Measurements from ENCODE around the gene FAM177B.
"Not testable (repeated sequence)": the region's sequence is repeated elsewhere in the genome, so short reads cannot be mapped to it uniquely, and the experiment has no call there.

Gene FAM177B

DNA sequence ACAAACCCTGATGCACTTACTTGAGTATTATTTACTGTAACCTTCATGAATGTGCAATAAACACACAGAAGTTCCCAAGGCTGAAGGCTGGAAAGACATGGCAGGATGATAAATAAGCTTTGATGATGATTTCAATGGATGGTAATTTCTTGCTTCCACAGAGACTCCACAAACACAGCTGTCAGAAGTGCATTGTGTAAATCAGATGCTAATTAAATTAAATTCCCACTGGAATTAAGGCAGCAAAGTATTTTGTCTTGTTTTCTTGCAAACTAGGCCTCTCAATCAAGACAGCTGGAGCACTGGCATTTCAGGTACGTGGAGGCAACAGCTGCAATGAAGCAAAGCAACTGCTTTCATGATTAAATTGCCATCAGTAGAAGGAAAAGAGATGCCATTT lies 24.1 kb downstream of the FAM177B start:
- no peak overlapping the region for H3K4me3 ChIP-seq (ENCODE audit: low read depth, low read length, poor library complexity, severe bottlenecking)
- H3K4me1 ChIP-seq (ENCODE audit: insufficient read depth, low read length, severe bottlenecking): no peaks in the 10 kb centered on the region
- no peak overlapping the region for H3K27ac ChIP-seq (ENCODE audit: low read depth, low read length, poor library complexity, severe bottlenecking)
- no peaks in the 10 kb centered on the region for H3F3A ChIP-seq (ENCODE audit: insufficient read depth, low read length)
- no peaks in the 10 kb centered on the region for H3K9me2 ChIP-seq (ENCODE audit: low read depth, low read length)
- no peak overlapping the region for H2AFZ ChIP-seq (ENCODE audit: low read length)
- no peak overlapping the region for H3K4me2 ChIP-seq (ENCODE audit: low read length)
- TF ChIP-seq, protein P1, sequence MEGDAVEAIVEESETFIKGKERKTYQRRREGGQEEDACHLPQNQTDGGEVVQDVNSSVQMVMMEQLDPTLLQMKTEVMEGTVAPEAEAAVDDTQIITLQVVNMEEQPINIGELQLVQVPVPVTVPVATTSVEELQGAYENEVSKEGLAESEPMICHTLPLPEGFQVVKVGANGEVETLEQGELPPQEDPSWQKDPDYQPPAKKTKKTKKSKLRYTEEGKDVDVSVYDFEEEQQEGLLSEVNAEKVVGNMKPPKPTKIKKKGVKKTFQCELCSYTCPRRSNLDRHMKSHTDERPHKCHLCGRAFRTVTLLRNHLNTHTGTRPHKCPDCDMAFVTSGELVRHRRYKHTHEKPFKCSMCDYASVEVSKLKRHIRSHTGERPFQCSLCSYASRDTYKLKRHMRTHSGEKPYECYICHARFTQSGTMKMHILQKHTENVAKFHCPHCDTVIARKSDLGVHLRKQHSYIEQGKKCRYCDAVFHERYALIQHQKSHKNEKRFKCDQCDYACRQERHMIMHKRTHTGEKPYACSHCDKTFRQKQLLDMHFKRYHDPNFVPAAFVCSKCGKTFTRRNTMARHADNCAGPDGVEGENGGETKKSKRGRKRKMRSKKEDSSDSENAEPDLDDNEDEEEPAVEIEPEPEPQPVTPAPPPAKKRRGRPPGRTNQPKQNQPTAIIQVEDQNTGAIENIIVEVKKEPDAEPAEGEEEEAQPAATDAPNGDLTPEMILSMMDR (IDR thresholded peaks at IDR 0.05; ENCODE audit: low read length): no peak
- TF ChIP-seq EZH2 (IDR thresholded peaks at IDR 0.05; ENCODE audit: borderline replicate concordance, low read length): no peak
- H3K79me2 ChIP-seq (ENCODE audit: insufficient read depth, low read length): no peaks in the 10 kb centered on the region
- no peak overlapping the region for H3K9ac ChIP-seq (ENCODE audit: low read length)
- no peaks in the 10 kb centered on the region for H3K36me3 ChIP-seq (ENCODE audit: insufficient read depth, low read length)
- no peaks in the 10 kb centered on the region for H4K20me1 ChIP-seq (ENCODE audit: insufficient read depth, low read length)
- no peaks in the 10 kb centered on the region; the same call in 1 of the 2 replicates for H3K27me3 ChIP-seq (ENCODE audit: insufficient read depth, low read length)
- H3K9me3 ChIP-seq (ENCODE audit: low read length): no peaks in the 10 kb centered on the region

DNA sequence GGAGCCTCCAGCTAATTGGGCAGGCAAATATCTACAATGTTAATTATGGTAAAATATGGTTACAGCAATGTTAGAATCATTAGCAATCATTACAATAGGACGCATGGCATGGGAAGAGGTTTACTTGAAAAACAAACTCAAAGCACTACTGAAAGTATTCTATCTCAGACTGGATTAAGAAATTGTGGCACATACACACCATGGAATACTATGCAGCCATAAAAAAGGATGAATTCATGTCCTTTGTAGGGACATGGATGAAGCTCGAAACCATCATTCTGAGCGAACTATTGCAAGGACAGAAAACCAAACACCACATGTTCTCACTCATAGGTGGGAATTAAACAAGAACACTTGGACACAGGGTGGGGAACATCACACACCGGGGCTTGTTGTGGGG lies 25.2 kb downstream of the FAM177B start:
- H3K4me1 ChIP-seq (ENCODE audit: insufficient read depth, low read length, severe bottlenecking); H3K27me3 ChIP-seq (ENCODE audit: insufficient read depth, low read length); H3K36me3 ChIP-seq (ENCODE audit: insufficient read depth, low read length); H2AFZ ChIP-seq (ENCODE audit: low read length); H3K27ac ChIP-seq (ENCODE audit: low read depth, low read length, poor library complexity, severe bottlenecking); H3K4me3 ChIP-seq (ENCODE audit: low read depth, low read length, poor library complexity, severe bottlenecking); H3F3A ChIP-seq (ENCODE audit: insufficient read depth, low read length); H3K4me2 ChIP-seq (ENCODE audit: low read length); H3K9ac ChIP-seq (ENCODE audit: low read length); H3K9me2 ChIP-seq (ENCODE audit: low read depth, low read length); H4K20me1 ChIP-seq (ENCODE audit: insufficient read depth, low read length); H3K9me3 ChIP-seq (ENCODE audit: low read length); H3K79me2 ChIP-seq (ENCODE audit: insufficient read depth, low read length): not testable (repeated sequence)

DNA sequence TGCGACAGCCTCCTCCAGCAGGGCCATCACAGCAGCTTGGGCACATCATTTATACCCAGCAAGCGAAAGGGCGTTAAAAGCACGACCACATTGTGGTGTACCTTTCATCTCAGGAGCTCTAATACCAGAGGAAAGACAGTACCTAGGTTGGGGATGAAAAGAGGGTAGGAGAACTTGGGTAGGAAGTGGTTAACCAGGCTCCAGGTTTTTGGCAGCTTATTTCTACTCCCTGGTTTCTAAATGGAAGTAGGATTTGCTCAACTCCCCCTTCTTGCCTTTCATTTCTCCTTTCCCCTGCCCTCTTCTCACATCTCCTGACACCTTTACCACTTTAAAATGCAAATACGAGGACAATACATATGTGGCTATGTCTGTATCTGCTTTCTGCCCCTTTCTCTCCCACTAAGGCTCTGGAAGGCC lies 30.2 kb downstream of the FAM177B start:
- no peak overlapping the region for H3K4me3 ChIP-seq (ENCODE audit: low read depth, low read length, poor library complexity, severe bottlenecking)
- no peak overlapping the region for H3K27ac ChIP-seq (ENCODE audit: low read depth, low read length, poor library complexity, severe bottlenecking)
- TF ChIP-seq EZH2 (IDR thresholded peaks at IDR 0.05; ENCODE audit: borderline replicate concordance, low read length): no peak
- TF ChIP-seq, protein P1 (IDR thresholded peaks at IDR 0.05; ENCODE audit: low read length): no peak
- no peaks in the 10 kb centered on the region for H3F3A ChIP-seq (ENCODE audit: insufficient read depth, low read length)
- no peak overlapping the region for H3K9ac ChIP-seq (ENCODE audit: low read length)
- H3K27me3 ChIP-seq (ENCODE audit: insufficient read depth, low read length): no peaks in the 10 kb centered on the region
- no peak overlapping the region for H3K4me2 ChIP-seq (ENCODE audit: low read length)
- no peaks in the 10 kb centered on the region for H3K36me3 ChIP-seq (ENCODE audit: insufficient read depth, low read length)
- H4K20me1 ChIP-seq (ENCODE audit: insufficient read depth, low read length): no peaks in the 10 kb centered on the region
- no peak overlapping the region for H2AFZ ChIP-seq (ENCODE audit: low read length)
- H3K79me2 ChIP-seq (ENCODE audit: insufficient read depth, low read length): no peaks in the 10 kb centered on the region
- H3K9me2 ChIP-seq (ENCODE audit: low read depth, low read length): no peaks in the 10 kb centered on the region
- H3K4me1 ChIP-seq (ENCODE audit: insufficient read depth, low read length, severe bottlenecking): peaks cover under 1% of the 10 kb centered on the region
- H3K9me3 ChIP-seq (ENCODE audit: low read length): peaks cover 15% of the 10 kb centered on the region

DNA sequence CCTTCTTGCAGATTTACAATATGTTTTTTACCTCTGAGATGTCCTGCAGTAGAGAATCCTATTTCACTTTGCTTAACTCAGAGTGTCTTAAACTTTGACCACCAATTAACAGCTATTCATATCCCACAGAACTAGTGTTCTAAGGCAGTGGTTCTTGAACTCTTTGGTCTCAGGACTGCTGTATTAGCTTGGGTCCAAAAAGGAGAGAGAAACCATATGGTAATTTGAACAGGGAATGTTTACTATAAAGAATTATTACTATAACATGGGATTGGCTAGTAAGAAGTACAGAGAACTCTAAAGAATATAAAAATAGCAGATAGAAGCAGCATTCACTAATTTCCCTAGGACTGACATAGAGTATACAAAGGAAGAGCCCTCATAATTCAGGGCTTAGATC lies 31.6 kb downstream of the FAM177B start:
- Histone ChIP-seq H4K20me1 (ENCODE audit: insufficient read depth, low read length) (no peaks in the 10 kb centered on the region), H3K4me2 (ENCODE audit: low read length) (no peak overlapping the region), H3K27me3 (ENCODE audit: insufficient read depth, low read length) (no peaks in the 10 kb centered on the region), H3K9me3 (ENCODE audit: low read length) (peaks cover 15% of the 10 kb centered on the region), H3K4me1 (ENCODE audit: insufficient read depth, low read length, severe bottlenecking) (peaks cover 15% of the 10 kb centered on the region), H3F3A (ENCODE audit: insufficient read depth, low read length) (no peaks in the 10 kb centered on the region; the same call in 1 of the 2 replicates), H3K9ac (ENCODE audit: low read length) (no peak overlapping the region), H3K79me2 (ENCODE audit: insufficient read depth, low read length) (no peaks in the 10 kb centered on the region), H3K4me3 (ENCODE audit: low read depth, low read length, poor library complexity, severe bottlenecking) (no peak overlapping the region), H2AFZ (ENCODE audit: low read length) (no peak overlapping the region), H3K36me3 (ENCODE audit: insufficient read depth, low read length) (no peaks in the 10 kb centered on the region), H3K27ac (ENCODE audit: low read depth, low read length, poor library complexity, severe bottlenecking) (no peak overlapping the region), H3K9me2 (ENCODE audit: low read depth, low read length) (no peaks in the 10 kb centered on the region)
- TF ChIP-seq EZH2 (IDR thresholded peaks at IDR 0.05; ENCODE audit: borderline replicate concordance, low read length): no peak
- TF ChIP-seq, protein P1 (IDR thresholded peaks at IDR 0.05; ENCODE audit: low read length): no peak

All from OCI-LY1 (cell line).